Right renal pelvis (tissue), 4 donors: ENCODE measurements around the gene COL6A2. TPM values are rescaled to one million over a fixed set of nuclear protein-coding genes. Genes with fewer than 3 reads are reported as not detected.

Experiments
- DNase-seq, 4 donors: peaks; one replicate each; pipeline ENCODE4 v3.0.0-alpha.2; 2013; ENCODE audit warnings: low read depth in 4 of 4, low spot score in 3 of 4, missing footprints in 1 of 4
- polyA plus RNA-seq, 4 donors: library from polyadenylated mRNA; unstranded; fragments of 120-200 nt; gene quantifications; one replicate each; pipeline ENCODE4 v1.2.1, GENCODE V29; 2013; ENCODE audit not compliant: insufficient read length in 4 of 4

COL6A2 gene
- 100 to 1,000 TPM; 181 to 254 (median 205) TPM for polyA plus RNA-seq

- DNase-seq = peak; percentile 42 to 60 (median 51)
Observed at GRCh38 chr21:46097336-46098293, at the start of gene COL6A2. COL6A2 (plus strand) TSS chr21:46098112.

- DNase-seq = no peak
Observed at GRCh38 chr21:46048926-46049889, 48.7 kb upstream of the COL6A2 start.

GRCh38 chr21:46049890-46050667 lies 47.8 kb upstream of the COL6A2 start:
- DNase-seq = no peak

- DNase-seq = no peak
Observed at GRCh38 chr21:46050668-46051378, 47.1 kb upstream of the COL6A2 start.

GRCh38 chr21:46051379-46051770 lies 46.5 kb upstream of the COL6A2 start:
- no peak for DNase-seq

- no peak for DNase-seq
Observed at GRCh38 chr21:46051821-46052675, 45.9 kb upstream of the COL6A2 start.

GRCh38 chr21:46052703-46053651 lies 44.9 kb upstream of the COL6A2 start:
- DNase-seq = no peak

- no peak for DNase-seq
Observed at GRCh38 chr21:46054031-46054430, 43.9 kb upstream of the COL6A2 start.

- no peak for DNase-seq
Observed at GRCh38 chr21:46054451-46054881, 43.4 kb upstream of the COL6A2 start.

- no peak for DNase-seq
Observed at GRCh38 chr21:46055863-46056281, 42.0 kb upstream of the COL6A2 start.

- no peak for DNase-seq
Observed at GRCh38 chr21:46056450-46056903, 41.4 kb upstream of the COL6A2 start.

- no peak for DNase-seq
Observed at GRCh38 chr21:46057111-46057709, 40.7 kb upstream of the COL6A2 start.

- DNase-seq = no peak
Observed at GRCh38 chr21:46057710-46058241, 40.1 kb upstream of the COL6A2 start.

- no peak for DNase-seq
Observed at GRCh38 chr21:46058431-46059145, 39.3 kb upstream of the COL6A2 start.

GRCh38 chr21:46059195-46059594 lies 38.7 kb upstream of the COL6A2 start:
- no peak for DNase-seq
